ENCODE measurements around the gene RRN3. TPM values are rescaled to one million over a fixed set of nuclear protein-coding genes. Genes with fewer than 3 reads are reported as not detected.
"Not testable (repeated sequence)": the region's sequence is repeated elsewhere in the genome, so short reads cannot be mapped to it uniquely, and the experiment has no call there.

RRN3 gene
- polyA plus RNA-seq, 1 donor (not counting 4 experiments of a cell fraction or from before 2014, with no cell fraction given) = 60.3 TPM

- H3K4me2 ChIP-seq (ENCODE audit: control insufficient read depth, extremely low read depth, insufficient read depth, low read depth, low read length); H3K9me3 ChIP-seq (ENCODE audit: control insufficient read depth, low read depth, low read length); H3K27ac ChIP-seq (ENCODE audit: control insufficient read depth, insufficient read depth, low read length); H4K20me1 ChIP-seq (ENCODE audit: control insufficient read depth, extremely low read depth, insufficient read depth, low read length); DNase-seq (ENCODE audit: low read depth, low spot score); H2AFZ ChIP-seq (ENCODE audit: control insufficient read depth, low read length); H3K9ac ChIP-seq (ENCODE audit: control insufficient read depth, extremely low read depth, insufficient read depth, low read length); H3K79me2 ChIP-seq (ENCODE audit: control insufficient read depth, insufficient read depth, low read length); H3K9me1 ChIP-seq (ENCODE audit: control insufficient read depth, extremely low read depth, insufficient read depth, low read length); H3K27me3 ChIP-seq (ENCODE audit: control insufficient read depth, extremely low read depth, insufficient read depth, low read length); dilution Hi-C loops (cut with MboI; ENCODE audit: extremely low pct_ligation_motif_present, low sequenced_read_pairs); H3K4me3 ChIP-seq (ENCODE audit: control insufficient read depth in 2 of 3, extremely low read depth in 1 of 3, insufficient read depth in 2 of 3, low read depth in 1 of 3, low read length in 3 of 3): not testable (repeated sequence)
- Histone ChIP-seq H3K4me1 (ENCODE audit: control insufficient read depth, extremely low read depth, insufficient read depth, low read length) (peaks cover 11% of the 10 kb centered on the region), H3K36me3 (ENCODE audit: control insufficient read depth in 2 of 2, extremely low read depth in 1 of 2, insufficient read depth in 2 of 2, low read length in 2 of 2) (peaks cover 22 to 23% of the 10 kb centered on the region in 2 experiments)
- peak; percentile 79 for FAIRE-seq
- TF ChIP-seq CTCF (optimal IDR thresholded peaks at IDR 0.05 in 1 of 3, IDR thresholded peaks at IDR 0.05 in 1 of 3, conservative IDR thresholded peaks at IDR 0.05 in 1 of 3; ENCODE audit: extremely low read depth in 1 of 3, insufficient read depth in 2 of 3, low read length in 3 of 3) = peak in 1 of 3 experiments; percentile 7
Measured at GRCh38 chr16:15028801-15029698, 65.0 kb downstream of the RRN3 start.

- H3K4me2 ChIP-seq (ENCODE audit: control insufficient read depth, extremely low read depth, insufficient read depth, low read depth, low read length); H3K27ac ChIP-seq (ENCODE audit: control insufficient read depth, insufficient read depth, low read length); H2AFZ ChIP-seq (ENCODE audit: control insufficient read depth, low read length); FAIRE-seq; H3K4me3 ChIP-seq (ENCODE audit: control insufficient read depth in 2 of 3, extremely low read depth in 1 of 3, insufficient read depth in 2 of 3, low read depth in 1 of 3, low read length in 3 of 3); H4K20me1 ChIP-seq (ENCODE audit: control insufficient read depth, extremely low read depth, insufficient read depth, low read length); DNase-seq (ENCODE audit: low read depth, low spot score); H3K9me3 ChIP-seq (ENCODE audit: control insufficient read depth, low read depth, low read length); H3K9ac ChIP-seq (ENCODE audit: control insufficient read depth, extremely low read depth, insufficient read depth, low read length); dilution Hi-C loops (cut with MboI; ENCODE audit: extremely low pct_ligation_motif_present, low sequenced_read_pairs); H3K27me3 ChIP-seq (ENCODE audit: control insufficient read depth, extremely low read depth, insufficient read depth, low read length); H3K79me2 ChIP-seq (ENCODE audit: control insufficient read depth, insufficient read depth, low read length); H3K9me1 ChIP-seq (ENCODE audit: control insufficient read depth, extremely low read depth, insufficient read depth, low read length): not testable (repeated sequence)
- Histone ChIP-seq H3K4me1 (ENCODE audit: control insufficient read depth, extremely low read depth, insufficient read depth, low read length) (peaks cover 11% of the 10 kb centered on the region), H3K36me3 (ENCODE audit: control insufficient read depth in 2 of 2, extremely low read depth in 1 of 2, insufficient read depth in 2 of 2, low read length in 2 of 2) (peaks cover 18 to 24% of the 10 kb centered on the region in 2 experiments)
Measured at GRCh38 chr16:15028345-15028715, 65.7 kb downstream of the RRN3 start.

GRCh38 chr16:15027503-15028344, 66.3 kb downstream of the RRN3 start:
- H3K27me3 ChIP-seq (ENCODE audit: control insufficient read depth, extremely low read depth, insufficient read depth, low read length); H3K9me1 ChIP-seq (ENCODE audit: control insufficient read depth, extremely low read depth, insufficient read depth, low read length); H3K4me3 ChIP-seq (ENCODE audit: control insufficient read depth in 2 of 3, extremely low read depth in 1 of 3, insufficient read depth in 2 of 3, low read depth in 1 of 3, low read length in 3 of 3); H4K20me1 ChIP-seq (ENCODE audit: control insufficient read depth, extremely low read depth, insufficient read depth, low read length); DNase-seq (ENCODE audit: low read depth, low spot score); FAIRE-seq; dilution Hi-C loops (cut with MboI; ENCODE audit: extremely low pct_ligation_motif_present, low sequenced_read_pairs); H3K9ac ChIP-seq (ENCODE audit: control insufficient read depth, extremely low read depth, insufficient read depth, low read length); H2AFZ ChIP-seq (ENCODE audit: control insufficient read depth, low read length); H3K79me2 ChIP-seq (ENCODE audit: control insufficient read depth, insufficient read depth, low read length); H3K4me2 ChIP-seq (ENCODE audit: control insufficient read depth, extremely low read depth, insufficient read depth, low read depth, low read length); H3K27ac ChIP-seq (ENCODE audit: control insufficient read depth, insufficient read depth, low read length); H3K9me3 ChIP-seq (ENCODE audit: control insufficient read depth, low read depth, low read length): not testable (repeated sequence)
- peaks cover 11% of the 10 kb centered on the region for H3K4me1 ChIP-seq (ENCODE audit: control insufficient read depth, extremely low read depth, insufficient read depth, low read length)
- peaks cover 18 to 24% of the 10 kb centered on the region in 2 experiments for H3K36me3 ChIP-seq (ENCODE audit: control insufficient read depth in 2 of 2, extremely low read depth in 1 of 2, insufficient read depth in 2 of 2, low read length in 2 of 2)

- H3K27ac ChIP-seq (ENCODE audit: control insufficient read depth, insufficient read depth, low read length); H3K4me3 ChIP-seq (ENCODE audit: control insufficient read depth in 2 of 3, extremely low read depth in 1 of 3, insufficient read depth in 2 of 3, low read depth in 1 of 3, low read length in 3 of 3); H3K9me1 ChIP-seq (ENCODE audit: control insufficient read depth, extremely low read depth, insufficient read depth, low read length); DNase-seq (ENCODE audit: low read depth, low spot score); dilution Hi-C loops (cut with MboI; ENCODE audit: extremely low pct_ligation_motif_present, low sequenced_read_pairs); FAIRE-seq; H4K20me1 ChIP-seq (ENCODE audit: control insufficient read depth, extremely low read depth, insufficient read depth, low read length); H3K79me2 ChIP-seq (ENCODE audit: control insufficient read depth, insufficient read depth, low read length); H3K9ac ChIP-seq (ENCODE audit: control insufficient read depth, extremely low read depth, insufficient read depth, low read length); H3K9me3 ChIP-seq (ENCODE audit: control insufficient read depth, low read depth, low read length); H3K4me2 ChIP-seq (ENCODE audit: control insufficient read depth, extremely low read depth, insufficient read depth, low read depth, low read length); H3K27me3 ChIP-seq (ENCODE audit: control insufficient read depth, extremely low read depth, insufficient read depth, low read length); H2AFZ ChIP-seq (ENCODE audit: control insufficient read depth, low read length): not testable (repeated sequence)
- Histone ChIP-seq H3K36me3 (ENCODE audit: control insufficient read depth in 2 of 2, extremely low read depth in 1 of 2, insufficient read depth in 2 of 2, low read length in 2 of 2) (peaks cover 20 to 21% of the 10 kb centered on the region in 2 experiments), H3K4me1 (ENCODE audit: control insufficient read depth, extremely low read depth, insufficient read depth, low read length) (peaks cover 11% of the 10 kb centered on the region)
Measured at GRCh38 chr16:15027051-15027450, 67.0 kb downstream of the RRN3 start.

All from keratinocyte (primary cell).